HG02943 (cell line): ENCODE measurements around the gene MED12L.
A peak's percentile ranks its signal among the peaks of the same experiment; 100 is the strongest.

Experiments
- ATAC-seq: cut with Tn5 transposase; IDR thresholded peaks from one replicate; pipeline ENCODE4 v1.9.1; 2021; ENCODE audit warnings: mild to moderate bottlenecking, low read depth, moderate library complexity; ENCODE audit not compliant: unreplicated experiment

The MED12L gene

DNA sequence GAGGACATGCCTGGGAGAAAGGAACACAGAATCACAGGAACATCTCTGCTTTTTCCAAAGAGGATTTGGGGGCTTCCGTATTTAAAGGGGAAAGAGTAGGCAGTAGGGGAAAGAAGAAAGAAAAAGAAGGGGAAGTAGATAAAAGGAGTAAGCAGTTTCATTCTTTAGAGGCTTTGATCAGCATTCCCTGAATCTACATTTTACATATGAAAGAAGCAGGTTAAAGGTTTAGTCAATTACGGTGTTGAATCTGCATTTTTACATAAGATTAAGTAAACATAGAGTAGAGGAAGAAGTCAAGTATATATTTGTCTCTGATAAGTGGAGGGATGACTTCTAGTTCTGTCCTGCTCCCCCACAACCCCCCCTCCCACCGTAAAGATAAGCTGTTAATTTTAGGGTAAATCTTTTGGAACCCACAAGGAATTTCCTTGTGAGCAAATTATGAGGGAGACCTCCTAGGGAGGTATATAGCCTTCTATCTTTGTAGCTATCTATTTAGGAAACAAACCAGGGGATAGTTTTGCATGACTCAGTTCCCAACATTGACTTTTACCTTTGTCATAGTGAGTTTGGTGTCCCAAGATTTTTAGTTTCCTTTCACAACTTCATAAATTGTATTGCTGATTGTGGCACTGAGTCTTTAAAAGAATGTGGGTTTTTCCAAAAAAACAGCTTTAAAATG, 307.8 kb downstream of the MED12L start:
- no peak for ATAC-seq

DNA sequence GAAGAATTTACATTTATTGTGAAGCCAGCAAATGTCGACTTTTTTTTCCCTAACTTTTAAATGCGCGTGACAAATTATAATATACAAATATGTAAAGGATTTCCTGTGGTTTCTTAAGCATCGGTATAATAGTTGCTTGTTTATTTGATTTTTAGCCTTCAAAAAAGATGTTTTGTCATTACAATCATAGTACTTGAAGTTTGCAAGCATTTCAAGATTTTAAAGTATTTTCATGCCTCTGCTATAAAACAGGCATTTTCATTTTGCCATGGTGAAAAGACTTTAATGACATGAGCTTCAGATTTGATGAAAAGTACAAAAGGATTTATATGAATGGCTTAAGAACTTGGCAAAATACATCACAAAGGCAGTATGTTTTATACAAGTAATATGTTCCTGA, 308.5 kb downstream of the MED12L start:
- ATAC-seq = no peak

DNA sequence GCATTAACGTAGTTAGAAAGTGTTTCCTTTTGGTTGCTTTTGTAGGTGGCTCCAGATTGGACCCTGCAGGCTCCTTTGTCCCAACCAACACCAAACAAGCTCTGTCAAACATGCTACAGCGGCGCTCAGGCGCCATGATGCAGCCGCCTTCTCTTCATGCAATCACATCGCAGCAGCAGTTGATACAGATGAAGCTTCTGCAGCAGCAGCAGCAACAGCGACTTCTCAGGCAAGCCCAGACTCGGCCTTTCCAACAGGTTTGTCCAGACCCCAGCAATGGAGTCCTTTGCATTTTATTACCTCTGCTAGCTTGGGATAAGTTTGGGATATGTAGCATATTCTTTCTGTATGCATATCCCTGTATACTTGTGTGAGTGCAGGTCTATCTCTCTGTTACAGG, 309.1 kb downstream of the MED12L start:
- ATAC-seq = no peak

DNA sequence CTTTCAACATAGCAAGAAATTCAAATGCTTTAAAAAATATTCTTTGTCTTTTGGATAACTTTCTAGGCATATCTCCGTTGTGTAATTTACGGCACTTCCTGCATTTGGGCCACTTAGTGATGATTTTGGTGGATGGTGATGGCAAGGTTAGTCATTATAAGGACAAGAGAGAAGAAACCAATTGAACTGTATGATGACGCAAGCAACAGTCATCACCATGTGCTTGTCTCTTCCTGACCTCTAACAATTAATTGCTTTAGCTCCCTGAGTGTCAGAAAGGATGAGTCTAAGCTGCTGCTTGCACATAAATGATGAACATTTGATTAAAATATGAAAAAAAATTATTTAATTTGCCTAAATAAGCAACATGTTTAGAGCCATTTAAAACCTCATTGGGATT, 310.3 kb downstream of the MED12L start:
- no peak for ATAC-seq

DNA sequence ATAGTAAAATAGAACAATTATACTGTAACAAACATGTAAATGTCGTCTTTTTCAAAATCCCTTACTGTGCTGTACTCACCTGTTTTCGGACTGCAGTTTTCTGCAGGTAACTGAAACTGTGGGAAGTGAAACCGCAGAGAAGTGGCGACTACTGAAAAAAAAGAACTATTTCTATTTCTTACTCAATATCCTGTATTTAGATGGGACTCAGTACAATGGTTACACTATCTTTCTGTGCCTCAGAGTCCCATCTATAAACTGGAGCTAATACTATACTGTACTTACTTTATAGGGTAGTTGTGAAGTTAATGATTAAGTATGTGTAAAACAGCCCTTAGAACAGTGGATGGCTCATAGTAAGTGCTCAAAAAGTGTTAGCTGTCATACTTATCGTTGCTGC, 313.4 kb downstream of the MED12L start:
- ATAC-seq = no peak

DNA sequence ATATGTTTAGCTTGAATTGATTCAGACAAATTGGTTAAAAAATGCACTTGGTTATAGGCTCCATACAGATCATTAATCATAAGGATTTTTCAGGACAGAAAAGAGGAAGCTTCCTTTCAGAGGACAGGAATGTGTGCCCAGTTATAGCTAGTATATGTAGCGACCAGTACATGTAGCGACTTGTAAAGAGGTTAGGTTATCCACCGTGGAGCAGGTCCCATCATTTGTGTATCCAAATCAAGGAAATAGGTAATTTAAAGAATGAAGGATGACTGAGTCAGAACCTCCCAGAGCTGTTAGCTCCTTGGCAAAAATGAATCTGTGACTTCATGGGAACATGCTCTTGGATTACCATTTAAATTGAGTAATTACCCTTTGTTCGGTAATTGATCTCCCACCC, 314.9 kb downstream of the MED12L start:
- ATAC-seq = no peak

DNA sequence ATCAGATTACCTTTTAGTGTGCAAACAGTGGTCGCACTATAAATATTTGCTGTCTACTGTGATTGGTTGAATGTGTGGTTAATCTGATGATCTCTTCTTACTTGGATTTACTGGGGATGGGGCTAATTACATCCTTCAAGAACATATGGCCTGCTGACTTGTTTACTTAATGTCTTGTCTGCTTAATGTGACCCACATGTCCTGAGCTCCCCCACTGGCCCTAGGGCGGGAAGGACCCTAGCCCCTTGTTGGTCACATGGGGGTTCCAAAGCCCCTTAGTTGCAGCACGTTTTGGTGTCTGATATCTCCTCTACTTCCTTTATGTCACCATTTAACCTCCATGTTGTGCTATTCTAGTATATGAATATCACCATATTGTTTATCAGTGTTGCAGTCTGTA, 316.9 kb downstream of the MED12L start:
- ATAC-seq = no peak

DNA sequence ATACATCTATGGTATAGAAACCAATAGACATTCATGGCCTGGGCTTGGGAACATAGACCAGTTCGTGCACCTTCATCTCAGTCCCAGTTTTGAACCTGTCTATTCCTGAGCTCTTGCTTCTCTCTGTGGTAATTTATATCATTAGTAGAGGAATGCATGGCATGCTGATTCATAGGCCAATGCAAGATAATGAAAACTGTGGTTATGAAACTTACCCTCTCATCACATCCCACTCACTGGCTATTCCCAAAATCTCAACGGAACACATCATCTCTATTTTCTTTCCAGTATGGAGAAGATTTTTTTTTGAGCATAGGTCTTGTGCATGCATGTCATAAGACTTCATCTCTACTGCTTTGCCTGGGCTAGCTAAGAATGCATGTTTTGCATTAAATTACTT, 317.8 kb downstream of the MED12L start:
- no peak for ATAC-seq

DNA sequence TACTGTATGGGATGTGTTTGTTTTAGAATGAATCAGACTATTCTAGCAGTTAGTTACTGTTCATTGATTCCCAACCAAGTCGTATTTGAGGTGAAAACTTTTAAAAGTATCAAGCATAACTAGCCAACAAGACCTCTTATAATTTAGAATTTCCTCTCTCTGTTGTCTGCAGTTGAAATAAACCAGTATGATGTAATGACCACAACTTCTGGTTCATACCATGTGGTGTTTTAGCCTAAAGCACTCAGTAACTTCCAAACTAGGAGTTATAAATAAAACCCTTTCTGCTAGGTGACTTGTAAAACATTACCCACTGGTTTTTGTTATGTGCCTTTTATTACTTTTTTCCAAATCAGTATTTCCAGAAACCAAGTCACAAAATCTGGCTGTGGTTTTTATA, 318.9 kb downstream of the MED12L start:
- ATAC-seq = peak; percentile 56

DNA sequence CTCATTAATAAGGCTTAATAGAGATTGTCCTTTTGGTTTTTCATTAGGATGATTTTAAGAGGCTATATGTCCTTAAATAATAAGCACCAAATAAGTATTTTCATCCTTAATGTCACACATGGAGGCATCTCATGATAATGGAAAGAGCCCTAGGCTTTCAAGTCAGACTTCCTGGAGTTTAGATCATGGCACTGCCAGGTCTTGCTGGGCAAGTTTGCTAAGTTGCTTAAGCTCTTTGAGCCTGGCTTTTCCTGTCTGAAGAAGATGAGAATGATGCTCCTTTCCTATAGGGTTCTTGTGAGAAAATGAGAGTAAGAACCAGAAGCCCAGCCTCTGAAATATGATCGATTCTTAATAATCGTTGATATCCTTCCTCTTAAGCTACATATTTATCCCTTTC, 322.5 kb downstream of the MED12L start:
- ATAC-seq = no peak

DNA sequence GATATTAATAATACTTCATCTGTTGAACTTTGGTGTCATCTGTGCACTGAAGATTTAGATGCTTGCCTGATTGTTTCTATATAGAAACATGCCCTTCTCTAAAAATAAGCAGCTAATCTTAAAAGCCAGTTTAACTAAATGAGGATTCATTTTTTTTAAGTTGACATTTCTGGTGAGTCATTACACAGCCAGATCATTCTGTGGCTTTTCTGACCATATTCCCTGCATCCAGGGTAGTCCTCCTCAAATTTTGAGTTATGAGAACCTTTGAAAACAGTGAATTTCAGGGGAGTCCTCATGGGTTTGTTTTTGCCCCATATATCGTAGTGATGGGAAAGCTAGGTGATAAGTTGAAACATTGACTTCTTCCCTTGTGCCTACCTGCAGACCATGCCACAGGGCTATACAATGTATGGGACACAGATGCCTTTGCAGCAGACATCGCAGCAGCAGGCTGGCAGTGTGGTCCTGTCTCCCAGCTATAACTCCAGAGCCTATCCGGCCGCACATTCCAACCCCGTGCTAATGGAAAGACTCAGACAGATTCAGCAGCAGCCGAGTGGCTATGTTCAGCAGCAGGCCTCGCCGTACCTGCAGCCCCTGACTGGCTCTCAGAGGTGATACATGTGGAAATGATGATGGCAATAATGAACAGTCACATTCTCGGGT, 325.6 kb downstream of the MED12L start:
- ATAC-seq = no peak

DNA sequence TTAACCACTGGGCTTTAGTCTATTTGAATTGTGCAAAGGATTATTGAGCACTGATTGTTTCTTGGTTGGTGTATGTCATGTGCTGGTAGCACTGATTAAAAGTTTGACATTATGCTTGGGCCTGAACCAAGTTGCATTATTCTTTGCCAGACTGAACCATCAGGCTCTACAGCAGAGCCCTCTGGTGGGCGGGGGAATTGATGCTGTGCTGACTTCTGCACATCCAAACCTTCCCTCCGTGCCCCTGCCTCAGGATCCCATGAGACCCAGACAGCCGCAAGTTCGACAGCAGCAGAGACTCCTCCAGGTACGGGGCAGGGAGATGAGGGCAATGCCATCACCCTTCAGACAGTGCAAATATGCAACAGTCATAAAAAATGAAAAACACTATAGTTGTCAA, 327.5 kb downstream of the MED12L start:
- ATAC-seq = no peak

DNA sequence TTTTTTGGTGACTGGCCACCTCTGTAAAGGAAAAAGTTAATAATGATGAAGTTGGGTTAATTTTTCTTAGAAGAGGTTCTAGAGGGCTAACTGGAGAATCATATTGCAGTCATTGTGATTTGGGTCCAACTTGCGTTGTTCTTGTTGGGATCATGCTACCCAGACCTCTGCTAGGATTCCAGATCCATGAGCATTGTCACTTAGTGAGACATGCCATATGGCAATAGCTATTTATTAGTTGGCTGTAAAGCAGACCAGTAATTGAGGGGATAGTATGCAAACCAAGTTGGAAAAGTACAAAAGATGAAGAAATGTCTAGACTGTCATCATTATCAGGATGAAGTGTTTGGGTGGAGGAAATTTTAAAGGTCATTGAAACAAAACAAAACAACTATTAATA, 329.8 kb downstream of the MED12L start:
- ATAC-seq = no peak

DNA sequence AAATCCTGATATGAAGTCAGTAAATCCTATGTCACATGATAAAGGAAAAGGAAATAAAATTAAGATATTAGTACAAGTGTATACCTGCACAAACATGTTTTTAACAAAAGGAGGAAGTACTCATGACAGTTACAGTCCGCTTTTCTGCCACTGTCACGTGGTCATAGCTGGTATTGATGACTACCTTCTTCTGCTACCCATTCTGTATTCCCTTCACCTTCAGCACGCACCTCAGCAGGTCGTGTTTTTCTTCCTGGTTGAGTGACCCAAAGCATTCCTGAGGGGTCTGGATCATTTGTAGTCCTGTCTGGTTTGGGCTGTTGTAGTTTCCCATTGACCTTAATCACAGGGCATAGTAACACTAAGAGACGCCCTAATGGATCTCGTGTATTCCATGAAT, 334.3 kb downstream of the MED12L start:
- no peak for ATAC-seq

DNA sequence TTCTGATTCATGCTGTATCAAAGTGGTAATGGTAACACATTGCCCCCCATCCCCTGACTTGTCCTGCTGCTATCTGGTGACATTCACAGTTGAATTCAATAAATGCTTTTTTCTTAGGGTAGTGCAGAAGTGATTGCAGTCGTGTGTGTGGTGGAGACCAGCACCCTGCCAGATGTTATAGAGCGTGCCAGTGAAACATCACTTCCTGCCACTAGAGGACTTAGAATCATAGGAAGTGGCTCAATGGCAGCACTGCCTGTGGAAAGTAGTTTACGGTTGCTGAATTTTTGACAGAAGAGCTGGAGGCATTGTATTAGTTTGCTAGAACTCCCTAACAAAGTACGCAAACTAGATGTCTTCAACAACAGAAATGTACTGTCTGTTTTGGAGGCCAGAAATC, 336.5 kb downstream of the MED12L start:
- ATAC-seq = no peak

DNA sequence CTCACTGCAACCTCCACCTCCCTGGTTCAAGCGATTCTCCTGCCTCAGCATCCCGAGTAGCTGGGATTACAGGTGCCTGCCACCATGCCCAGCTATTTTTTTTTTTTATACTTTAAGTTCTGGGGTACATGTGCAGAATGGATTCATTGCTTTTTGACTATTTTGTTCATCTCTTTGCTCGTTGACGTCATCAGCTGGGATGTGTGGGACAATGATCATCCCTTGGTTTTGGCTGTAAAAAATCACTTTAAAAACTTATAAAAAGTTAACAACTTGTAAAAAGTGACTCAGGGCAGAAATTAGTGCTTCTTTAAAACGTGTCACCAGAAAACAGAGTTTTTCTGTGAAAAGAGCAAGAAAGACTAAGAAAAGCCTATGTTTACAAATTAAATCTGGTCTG, 337.6 kb downstream of the MED12L start:
- ATAC-seq = no peak

DNA sequence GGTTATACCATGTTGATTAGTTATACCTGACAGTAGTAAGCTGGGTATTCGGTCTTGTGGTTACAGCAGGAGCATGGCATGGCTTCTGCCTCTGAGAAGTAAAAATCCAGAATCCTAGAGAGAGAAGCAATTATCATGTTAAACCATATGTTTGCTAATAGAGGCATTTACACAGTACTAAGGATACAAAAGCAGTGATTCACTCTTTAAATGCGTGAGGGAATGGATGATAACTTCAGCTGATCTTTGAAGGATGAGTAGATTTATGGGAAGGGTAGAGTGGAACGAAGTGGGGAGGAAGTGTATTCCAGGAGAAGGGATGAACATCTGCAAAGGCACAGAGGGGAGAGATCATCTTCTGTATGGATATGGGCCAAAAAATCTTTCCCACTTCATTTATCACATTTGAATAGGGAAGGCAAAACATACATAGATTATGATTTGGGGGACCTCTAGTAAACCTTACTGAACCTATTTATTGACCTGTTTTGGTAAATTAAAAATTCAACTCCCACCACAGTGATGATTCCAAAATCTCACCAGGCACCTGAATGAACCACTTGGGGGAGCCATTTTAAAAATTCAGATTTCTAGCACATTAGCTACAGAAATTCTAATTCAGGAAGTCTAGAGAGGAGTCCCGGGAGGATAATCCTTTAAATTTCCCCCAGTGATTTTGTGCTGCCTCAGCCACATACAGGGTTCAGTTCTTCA, 340.3 kb downstream of the MED12L start:
- ATAC-seq = no peak

DNA sequence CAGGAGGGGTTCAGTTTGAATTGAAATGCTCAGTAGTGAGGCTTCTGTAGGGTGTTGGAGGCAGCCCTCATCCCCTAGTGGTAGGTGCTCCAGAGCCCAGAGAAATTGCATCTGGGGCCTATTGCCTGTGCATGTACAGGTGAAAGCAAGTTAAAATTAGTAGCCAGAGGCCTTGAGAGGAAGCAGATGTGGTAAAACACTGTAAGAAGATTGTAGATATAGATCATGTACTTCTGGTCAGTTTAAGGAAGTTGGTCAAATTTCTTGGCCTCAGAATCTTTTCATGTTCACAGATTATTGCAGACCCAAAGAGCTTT, 340.8 kb downstream of the MED12L start:
- no peak for ATAC-seq

DNA sequence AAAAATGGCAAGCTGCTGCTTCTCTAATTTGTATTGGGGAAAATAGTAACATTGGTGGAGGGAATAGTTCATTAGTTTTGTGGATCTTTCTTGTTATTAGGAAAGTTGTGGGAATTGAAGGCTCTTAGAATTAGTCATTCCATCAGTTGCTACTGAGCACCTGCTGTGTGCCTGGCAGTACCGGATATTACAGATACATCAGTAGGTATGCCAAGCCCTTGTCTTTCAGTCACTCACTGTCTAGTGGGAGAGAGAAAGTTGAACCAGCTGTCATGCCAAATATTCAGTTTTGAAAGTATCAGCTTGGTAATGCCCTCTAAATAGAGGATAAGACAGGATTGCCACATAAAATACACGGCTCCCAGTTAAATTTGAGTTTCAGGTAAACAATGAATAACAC, 342.9 kb downstream of the MED12L start:
- ATAC-seq = no peak

DNA sequence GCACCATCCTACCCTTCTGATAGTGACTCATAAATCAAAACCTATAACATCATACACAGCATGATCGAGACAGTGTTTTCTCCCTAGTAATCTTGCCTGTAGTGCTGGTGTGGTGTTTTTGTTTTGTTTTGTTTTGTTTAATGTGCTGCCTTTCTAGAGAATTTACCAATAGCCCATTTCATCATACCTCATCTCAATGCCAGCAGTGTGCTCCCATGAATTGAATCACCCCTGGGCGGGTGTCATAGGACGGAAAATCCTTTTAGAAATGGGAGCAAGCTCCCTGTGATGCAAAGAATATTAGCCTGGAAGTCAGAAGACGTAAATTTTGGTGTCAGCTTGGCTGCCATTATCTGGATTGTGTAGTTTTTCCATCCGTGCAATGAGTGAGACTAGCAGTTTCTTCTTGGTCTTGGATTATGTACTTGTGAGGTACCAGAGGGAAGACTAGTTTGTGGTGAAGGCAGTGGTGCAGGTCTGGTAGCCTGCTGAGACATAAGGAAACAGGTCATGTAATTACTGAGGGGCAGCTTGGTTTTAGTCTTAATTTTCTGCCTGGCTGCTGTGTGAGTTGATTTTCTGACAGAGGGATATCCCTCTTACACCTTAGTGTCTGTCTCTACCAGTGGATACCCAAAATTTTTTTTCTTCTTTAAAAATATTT, 345.5 kb downstream of the MED12L start:
- no peak for ATAC-seq

DNA sequence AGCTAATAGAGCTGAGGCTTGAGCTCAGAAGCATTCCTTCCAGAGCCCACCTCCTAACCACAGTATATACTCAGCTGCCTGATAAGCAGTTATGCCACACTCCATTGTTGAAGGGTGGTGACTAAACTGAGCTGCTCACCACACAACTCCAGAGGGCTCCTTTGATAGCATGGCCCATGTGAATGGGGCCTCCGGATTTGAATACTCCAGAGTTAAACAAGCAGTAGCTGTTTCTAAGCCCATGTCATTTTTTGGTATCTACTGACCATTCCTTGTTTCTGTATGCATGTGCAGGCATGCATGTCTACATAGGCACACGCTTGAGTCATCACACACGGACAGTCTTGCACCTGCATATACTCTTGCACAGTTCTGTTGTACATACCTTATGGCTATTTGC, 346.5 kb downstream of the MED12L start:
- ATAC-seq = no peak
